ENCODE data around the gene WDR19. TPM values are rescaled to one million over a fixed set of nuclear protein-coding genes. Genes with fewer than 3 reads are reported as not detected.

The WDR19 gene
- total RNA-seq, 1 experiment from 2014 or later = 32.5 TPM

- no peaks in the 10 kb centered on the region for H3K27me3 Mint-ChIP-seq (ENCODE audit: insufficient read depth, unreplicated experiment)
- no peak overlapping the region for H3K27ac Mint-ChIP-seq (ENCODE audit: low read depth, unreplicated experiment)
- DNase-seq (ENCODE audit: unreplicated experiment) = no peak
- BruUV-seq (replicated peaks) = no TSS peak
- peaks cover 56% of the 10 kb centered on the region for H3K36me3 Mint-ChIP-seq (ENCODE audit: insufficient read depth, unreplicated experiment)
- intact Hi-C loops (cut with micrococcal nuclease) = no loop called here
- H3K4me3 Mint-ChIP-seq (ENCODE audit: unreplicated experiment) = no peak overlapping the region
- CTCF ChIA-PET = no interaction called here
- TF ChIP-seq CTCF (IDR thresholded peaks at IDR 0.05; ENCODE audit: unreplicated experiment) = no peak
- H3K9me3 Mint-ChIP-seq (ENCODE audit: unreplicated experiment) = no peaks in the 10 kb centered on the region
- H3K4me1 Mint-ChIP-seq (ENCODE audit: insufficient read depth, unreplicated experiment) = no peaks in the 10 kb centered on the region
- POLR2A ChIA-PET = no interaction called here
Observed at GRCh38 chr4:39278476-39278875, 96.1 kb downstream of the WDR19 start.

GRCh38 chr4:39279416-39279815 lies 97.1 kb downstream of the WDR19 start:
- BruUV-seq (replicated peaks) = no TSS peak
- POLR2A ChIA-PET = no interaction called here

GRCh38 chr4:39280770-39281169 lies 98.4 kb downstream of the WDR19 start:
- DNase-seq (ENCODE audit: unreplicated experiment) = no peak
- ChIA-PET CTCF (no interaction called here), POLR2A (no interaction called here)
- intact Hi-C loops (cut with micrococcal nuclease) = no loop called here
- Mint-ChIP-seq H3K27ac (ENCODE audit: low read depth, unreplicated experiment) (no peak overlapping the region), H3K27me3 (ENCODE audit: insufficient read depth, unreplicated experiment) (no peaks in the 10 kb centered on the region), H3K4me3 (ENCODE audit: unreplicated experiment) (no peak overlapping the region), H3K4me1 (ENCODE audit: insufficient read depth, unreplicated experiment) (no peaks in the 10 kb centered on the region), H3K9me3 (ENCODE audit: unreplicated experiment) (no peaks in the 10 kb centered on the region), H3K36me3 (ENCODE audit: insufficient read depth, unreplicated experiment) (peaks cover 59% of the 10 kb centered on the region)
- no TSS peak for BruUV-seq (replicated peaks)
- TF ChIP-seq CTCF (IDR thresholded peaks at IDR 0.05; ENCODE audit: unreplicated experiment) = no peak

More at GRCh38 chr4:39279416-39279815, 97.1 kb downstream of the WDR19 start:
- Mint-ChIP-seq H3K9me3 (ENCODE audit: unreplicated experiment) (no peaks in the 10 kb centered on the region), H3K4me1 (ENCODE audit: insufficient read depth, unreplicated experiment) (no peaks in the 10 kb centered on the region), H3K27ac (ENCODE audit: low read depth, unreplicated experiment) (no peak overlapping the region), H3K4me3 (ENCODE audit: unreplicated experiment) (no peak overlapping the region), H3K27me3 (ENCODE audit: insufficient read depth, unreplicated experiment) (no peaks in the 10 kb centered on the region), H3K36me3 (ENCODE audit: insufficient read depth, unreplicated experiment) (peaks cover 59% of the 10 kb centered on the region)
- no peak for DNase-seq (ENCODE audit: unreplicated experiment)
- intact Hi-C loops (cut with micrococcal nuclease) = no loop called here
- CTCF ChIA-PET = interaction anchor here (0.6 kb wide), 1 partner anchor 59 kb away, joined by 5 read pairs; no protein-coding TSS in a partner anchor
- TF ChIP-seq CTCF (IDR thresholded peaks at IDR 0.05; ENCODE audit: unreplicated experiment) = no peak

- BruUV-seq (replicated peaks) = no TSS peak
Observed at GRCh38 chr4:39285111-39285795, 102.9 kb downstream of the WDR19 start.

More at GRCh38 chr4:39285111-39285795, 102.9 kb downstream of the WDR19 start:
- no peak for TF ChIP-seq CTCF (IDR thresholded peaks at IDR 0.05; ENCODE audit: unreplicated experiment)
- Mint-ChIP-seq H3K27me3 (ENCODE audit: insufficient read depth, unreplicated experiment) (no peaks in the 10 kb centered on the region), H3K4me3 (ENCODE audit: unreplicated experiment) (no peak overlapping the region), H3K27ac (ENCODE audit: low read depth, unreplicated experiment) (no peak overlapping the region), H3K4me1 (ENCODE audit: insufficient read depth, unreplicated experiment) (no peaks in the 10 kb centered on the region), H3K36me3 (ENCODE audit: insufficient read depth, unreplicated experiment) (peaks cover 83% of the 10 kb centered on the region), H3K9me3 (ENCODE audit: unreplicated experiment) (no peaks in the 10 kb centered on the region)
- intact Hi-C loops (cut with micrococcal nuclease) = no loop called here
- POLR2A ChIA-PET = interaction anchor here (1.0 kb wide), 1 partner anchor 17 kb away, joined by 3 read pairs; no protein-coding TSS in a partner anchor
- CTCF ChIA-PET = interaction anchor here (0.8 kb wide), 1 partner anchor 18 kb away, joined by 3 read pairs; no protein-coding TSS in a partner anchor
- DNase-seq (ENCODE audit: unreplicated experiment) = no peak

All from MCF 10A (cell line).